Esophagus squamous epithelium (tissue), 5 donors: ENCODE measurements around the gene ARMC9. TPM values are rescaled to one million over a fixed set of nuclear protein-coding genes. Genes with fewer than 3 reads are reported as not detected.

Experiments used
- DNase-seq: peaks from one replicate; lab custom pipeline; 2025; lab: John Stamatoyannopoulos, UW
- H3K27ac ChIP-seq, 4 donors: fragments of 200-600 bp; sonication (generic); one replicate each; pipeline ENCODE4 v1.5.1; 2016 to 2019; ENCODE audit warnings: mild to moderate bottlenecking in 1 of 4
- H3K27me3 ChIP-seq, 4 donors: fragments of 200-600 bp; sonication (generic); 1 replicate in 3 of 4; 2 replicates in 1 of 4; pipeline versions ENCODE4 v1.5.1 to v1.6.0; 2017 to 2021; ENCODE audit warnings: antibody characterized with exemption in 1 of 4
- H3K36me3 ChIP-seq, 3 donors: fragments of 200-600 bp; sonication (generic); one replicate each; pipeline ENCODE4 v1.5.1; 2016 to 2019
- H3K4me1 ChIP-seq, 3 donors: fragments of 200-600 bp; sonication (generic); one replicate each; pipeline ENCODE4 v1.5.1; 2017 to 2019
- H3K4me3 ChIP-seq, 4 donors: fragments of 200-600 bp; sonication (generic); 1 replicate in 3 of 4; 2 replicates in 1 of 4; pipeline ENCODE4 v1.5.1; 2016 to 2019; ENCODE audit warnings: mild to moderate bottlenecking in 2 of 4, moderate library complexity in 1 of 4
- H3K9me3 ChIP-seq, 3 donors: fragments of 200-600 bp; sonication (generic); one replicate each; pipeline ENCODE4 v1.5.1; 2016 to 2019
- CTCF ChIP-seq, 6 experiments: fragments of 450-650 bp in 4 of 6; fragments of 200-600 bp in 2 of 6; sonication (generic) in 2 of 6; IDR thresholded peaks; one replicate each; pipeline ENCODE4 v1.5.1; 2016 to 2019; ENCODE audit warnings: antibody characterized with exemption in 6 of 6, mild to moderate bottlenecking in 4 of 6, moderate library complexity in 4 of 6
- POLR2A ChIP-seq, 4 donors: fragments of 450-650 bp; IDR thresholded peaks; one replicate each; pipeline ENCODE4 v1.6.1; 2017; ENCODE audit warnings: antibody characterized with exemption in 4 of 4, mild to moderate bottlenecking in 4 of 4, moderate library complexity in 3 of 4
- WGBS, 2 donors: methylation state at CpG; one replicate each; pipeline ENCODE4 v1.1.5; 2018; 5-methylcytosine and 5-hydroxymethylcytosine counted together
- intact Hi-C: fragments of 100-400 bp; cut with DNase I; formaldehyde crosslinking; loops from one replicate; pipeline ENCODE4 v1.15.0; 2022
- total RNA-seq, 4 donors: library from RNA; depleted of rRNA; stranded (reverse); fragments of >200 nt; gene quantifications; one replicate each; pipeline ENCODE4 v1.1.0, GENCODE V29; 2016
- donor health status: DM: yes; HTN: yes; CAD: no.

ARMC9 gene
- total RNA-seq, 4 donors from 2014 or later, result 2.1 to 13.9 (median 3.9) TPM

GRCh38 chr2:231380991-231381847 lies 182.8 kb downstream of the ARMC9 start:
- H3K9me3 ChIP-seq, result peaks cover 0 to 10% (median 0%) of the 10 kb centered on the region in 3 donors
- 80 to 90% methylated on average over 4 to 5 of the region's 5 CpGs for WGBS, 2 donors
- TF ChIP-seq POLR2A (IDR thresholded peaks at IDR 0.05) (no peak), CTCF (IDR thresholded peaks at IDR 0.05) (no peak)
- no peaks in the 10 kb centered on the region for H3K27me3 ChIP-seq
- DNase-seq, result no peak
- no peak overlapping the region for H3K4me3 ChIP-seq
- no peak overlapping the region for H3K27ac ChIP-seq
- intact Hi-C loops, result no loop called here
- peaks cover 0 to 5% (median 0%) of the 10 kb centered on the region in 3 donors for H3K36me3 ChIP-seq
- H3K4me1 ChIP-seq, result no peaks in the 10 kb centered on the region

- no peak for DNase-seq
- 78 to 82% methylated on average over 4 to 6 of the region's 8 CpGs for WGBS, 2 donors
These were observed 183.7 kb downstream of the ARMC9 start for GRCh38 chr2:231382116-231382515.

GRCh38 chr2:231383416-231384108 lies 185.1 kb downstream of the ARMC9 start:
- Histone ChIP-seq H3K27ac (no peak overlapping the region), H3K4me3 (no peak overlapping the region), H3K27me3 (no peaks in the 10 kb centered on the region), H3K4me1 (peaks cover 0 to 6% (median 0%) of the 10 kb centered on the region in 3 donors), H3K9me3 (peaks cover 0 to 10% (median 0%) of the 10 kb centered on the region in 3 donors), H3K36me3 (peaks cover 0 to 5% (median 0%) of the 10 kb centered on the region in 3 donors)
- DNase-seq, result no peak
- 68 to 80% methylated on average over 8 to 15 of the region's 15 CpGs for WGBS, 2 donors
- TF ChIP-seq POLR2A (IDR thresholded peaks at IDR 0.05) (no peak), CTCF (IDR thresholded peaks at IDR 0.05) (no peak)
- intact Hi-C loops, result no loop called here

More at GRCh38 chr2:231382116-231382515, 183.7 kb downstream of the ARMC9 start:
- H3K36me3 ChIP-seq, result peaks cover 0 to 5% (median 0%) of the 10 kb centered on the region in 3 donors
- peaks cover 0 to 10% (median 0%) of the 10 kb centered on the region in 3 donors for H3K9me3 ChIP-seq
- no peaks in the 10 kb centered on the region for H3K4me1 ChIP-seq
- H3K27ac ChIP-seq, result no peak overlapping the region
- no peak for TF ChIP-seq CTCF (IDR thresholded peaks at IDR 0.05)
- no peak for TF ChIP-seq POLR2A (IDR thresholded peaks at IDR 0.05)
- H3K4me3 ChIP-seq, result no peak overlapping the region
- H3K27me3 ChIP-seq, result no peaks in the 10 kb centered on the region
- intact Hi-C loops, result no loop called here

GRCh38 chr2:231384109-231384435 lies 185.6 kb downstream of the ARMC9 start:
- intact Hi-C loops, result no loop called here
- Histone ChIP-seq H3K4me1 (peaks cover 0 to 7% (median 0%) of the 10 kb centered on the region in 3 donors), H3K27ac (no peak overlapping the region), H3K9me3 (peaks cover 0 to 10% (median 0%) of the 10 kb centered on the region in 3 donors), H3K27me3 (no peaks in the 10 kb centered on the region), H3K36me3 (peaks cover 0 to 5% (median 0%) of the 10 kb centered on the region in 3 donors), H3K4me3 (no peak overlapping the region)
- 96 to 97% methylated on average over 2 of the region's 2 CpGs for WGBS, 2 donors
- TF ChIP-seq CTCF (IDR thresholded peaks at IDR 0.05) (no peak), POLR2A (IDR thresholded peaks at IDR 0.05) (no peak)
- no peak for DNase-seq

GRCh38 chr2:231384970-231385369 lies 186.5 kb downstream of the ARMC9 start:
- no peak for DNase-seq
- Histone ChIP-seq H3K9me3 (peaks cover 0 to 10% (median 0%) of the 10 kb centered on the region in 3 donors), H3K27me3 (peaks cover 0 to 4% (median 0%) of the 10 kb centered on the region in 4 donors), H3K27ac (no peak overlapping the region), H3K4me1 (peaks cover 0 to 7% (median 0%) of the 10 kb centered on the region in 3 donors), H3K4me3 (no peak overlapping the region), H3K36me3 (peaks cover 0 to 5% (median 0%) of the 10 kb centered on the region in 3 donors)
- WGBS, 2 donors, result 74 to 80% methylated on average over 2 of the region's 2 CpGs
- TF ChIP-seq POLR2A (IDR thresholded peaks at IDR 0.05), result no peak
- TF ChIP-seq CTCF (IDR thresholded peaks at IDR 0.05), result no peak
- intact Hi-C loops, result no loop called here
